ENCODE data around the gene TNS1.

The TNS1 gene

GRCh38 chr2:217980036-217980435 is 22.8 kb downstream of the TNS1 start:
- peak; percentile 70 for DNase-seq (ENCODE audit: low spot score)

GRCh38 chr2:217979151-217979811 is 23.5 kb downstream of the TNS1 start:
- no peak for DNase-seq (ENCODE audit: low spot score)

- no peak for DNase-seq (ENCODE audit: low spot score)
Measured at GRCh38 chr2:217978536-217979150, 24.2 kb downstream of the TNS1 start.

DNA sequence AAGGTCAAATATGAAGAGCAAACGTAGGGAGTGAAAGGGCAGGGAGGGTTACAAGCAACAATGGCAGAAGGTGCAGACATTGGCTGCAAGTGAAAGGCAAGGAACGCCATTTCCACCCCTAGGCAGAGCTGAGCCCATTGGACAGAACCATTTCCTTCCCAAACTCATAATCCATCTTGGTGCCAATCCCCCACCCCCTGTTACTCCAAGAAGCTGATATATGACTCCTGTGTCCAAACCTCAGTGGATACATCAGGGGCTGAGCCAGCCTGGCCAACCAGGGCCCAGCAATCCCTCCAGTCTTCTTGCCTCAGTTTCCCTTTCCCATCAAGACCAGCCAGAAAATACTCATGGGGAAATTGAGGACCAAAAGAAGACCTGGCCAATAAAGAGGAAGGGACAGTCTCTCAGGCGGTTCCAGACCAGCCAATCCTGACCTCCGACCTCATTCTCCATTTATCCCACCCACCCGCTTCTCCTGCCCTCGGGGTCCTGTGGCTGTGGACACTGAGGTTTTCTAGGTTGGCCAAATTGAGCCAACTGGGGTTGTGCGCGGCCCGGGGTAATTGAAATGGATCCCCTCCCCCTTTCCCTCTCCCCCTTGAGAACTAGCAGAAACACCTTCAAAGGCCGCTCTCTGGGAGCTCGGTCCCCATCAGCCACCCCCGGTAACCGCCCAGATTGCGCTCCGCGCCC is 24.8 kb downstream of the TNS1 start:
- no peak for DNase-seq (ENCODE audit: low spot score)

GRCh38 chr2:217976301-217976700 is 26.5 kb downstream of the TNS1 start:
- no peak for DNase-seq (ENCODE audit: low spot score)

DNA sequence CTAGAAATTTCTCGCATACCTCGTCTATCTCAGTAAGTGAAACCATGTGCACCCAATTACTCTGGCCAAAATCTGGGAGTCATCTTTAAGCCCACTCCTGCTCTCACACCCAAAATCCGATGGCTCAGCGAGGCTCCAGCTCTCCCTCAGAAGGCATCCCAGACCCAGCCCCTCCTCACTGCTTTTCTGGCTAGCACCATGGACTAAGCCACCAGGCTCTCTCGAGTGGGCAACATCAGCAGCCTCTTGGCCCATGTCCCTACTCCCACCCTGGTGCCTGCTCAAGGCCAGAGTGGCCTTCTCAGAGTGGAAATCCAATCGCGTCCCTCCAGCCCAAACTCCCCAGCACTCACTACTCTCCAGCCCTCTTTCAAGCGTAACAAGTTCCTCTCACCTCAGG is 27.2 kb downstream of the TNS1 start:
- DNase-seq (ENCODE audit: low spot score) = no peak

GRCh38 chr2:217974389-217975005 is 28.3 kb downstream of the TNS1 start:
- DNase-seq (ENCODE audit: low spot score) = no peak

- no peak for DNase-seq (ENCODE audit: low spot score)
Measured at GRCh38 chr2:217973008-217973787, 29.6 kb downstream of the TNS1 start.

GRCh38 chr2:217972490-217972889 is 30.3 kb downstream of the TNS1 start:
- DNase-seq (ENCODE audit: low spot score) = no peak

- no peak for DNase-seq (ENCODE audit: low spot score)
Measured at GRCh38 chr2:217972037-217972436, 30.8 kb downstream of the TNS1 start.

GRCh38 chr2:217971166-217971565 is 31.6 kb downstream of the TNS1 start:
- DNase-seq (ENCODE audit: low spot score) = no peak

DNA sequence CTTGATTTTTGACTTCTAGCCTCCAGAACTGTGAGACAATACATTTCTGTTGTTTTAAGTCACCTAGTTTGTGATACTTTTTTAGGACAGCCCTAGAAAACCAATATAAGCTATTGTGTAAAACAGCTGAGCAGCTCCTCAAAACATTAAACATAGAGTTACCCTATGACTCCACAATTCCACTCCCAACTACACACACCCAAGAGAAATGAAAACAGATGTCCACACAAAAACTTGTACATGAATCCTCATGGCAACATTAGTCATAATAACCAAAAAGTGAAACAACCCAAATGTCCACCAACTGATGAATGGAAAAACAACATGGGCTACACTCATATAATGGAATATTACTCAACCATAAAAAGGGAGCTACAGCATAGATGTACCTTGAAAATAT is 32.6 kb downstream of the TNS1 start:
- DNase-seq (ENCODE audit: low spot score) = no peak

- no peak for DNase-seq (ENCODE audit: low spot score)
Measured at GRCh38 chr2:217969588-217969987, 33.2 kb downstream of the TNS1 start.

- DNase-seq (ENCODE audit: low spot score) = no peak
Measured at GRCh38 chr2:217968023-217968422, 34.8 kb downstream of the TNS1 start.

GRCh38 chr2:217966423-217967070 is 36.2 kb downstream of the TNS1 start:
- DNase-seq (ENCODE audit: low spot score) = no peak

DNA sequence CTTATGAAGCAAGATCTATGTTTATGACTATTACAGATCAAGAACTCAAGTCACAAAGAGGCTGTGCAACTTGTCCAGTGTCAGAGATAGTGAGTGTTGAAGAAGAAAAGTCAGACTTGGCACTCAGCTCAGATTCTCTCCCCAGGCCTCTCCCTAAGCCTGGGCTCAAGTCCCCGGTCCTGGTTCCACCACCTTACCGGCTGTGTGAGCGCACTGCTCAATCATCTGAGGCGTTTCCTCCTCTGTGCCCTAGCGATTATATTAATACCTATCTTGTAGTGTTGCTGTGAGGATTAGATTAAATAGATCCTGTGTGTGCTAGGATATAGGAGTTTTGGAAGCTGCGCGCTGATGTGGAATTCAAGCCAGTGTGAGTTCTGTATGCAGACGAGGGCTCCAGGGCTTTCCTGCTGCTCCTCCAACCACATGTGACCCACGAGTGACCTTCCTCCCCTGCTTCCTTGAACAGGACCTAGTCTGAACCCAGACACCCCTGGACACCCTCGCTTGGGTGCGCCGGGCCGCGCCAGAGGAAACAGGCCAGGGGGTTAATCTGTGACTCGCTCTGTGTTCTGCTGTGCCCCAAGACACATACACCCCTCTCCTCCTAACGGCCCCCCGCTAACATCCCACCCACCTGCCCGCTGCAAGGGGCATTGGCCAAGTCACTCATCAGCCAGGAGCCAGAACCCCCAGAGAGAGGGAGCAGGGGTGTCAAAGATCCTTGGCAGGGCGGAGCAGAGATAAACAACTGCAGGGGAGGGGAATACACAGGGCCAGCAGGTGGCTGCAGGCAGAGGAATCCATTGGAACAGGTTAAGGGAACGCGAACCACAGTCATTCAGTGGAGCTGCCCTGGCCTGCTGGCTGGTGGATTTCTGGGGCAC is 38.3 kb downstream of the TNS1 start:
- DNase-seq (ENCODE audit: low spot score) = no peak

DNA sequence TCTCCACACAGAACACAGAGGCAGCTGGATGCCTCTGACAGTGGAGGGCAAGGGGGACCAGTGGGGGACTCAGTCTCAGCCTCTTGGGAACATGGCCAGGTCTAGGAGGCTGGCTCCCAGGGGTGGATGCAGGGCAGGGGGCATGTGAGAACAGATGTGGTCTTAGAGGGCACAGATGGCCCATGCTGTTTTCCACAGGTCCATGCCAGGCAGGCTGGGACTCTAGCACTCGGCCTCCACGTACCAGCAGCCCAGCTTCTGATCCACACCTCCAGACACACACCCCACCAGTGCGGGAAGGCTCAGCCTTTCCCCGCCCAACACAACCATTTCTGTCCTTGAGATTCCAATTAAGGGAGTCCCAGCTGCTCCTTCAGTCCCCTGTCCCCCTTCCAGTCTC is 42.4 kb downstream of the TNS1 start:
- no peak for DNase-seq (ENCODE audit: low spot score)

DNA sequence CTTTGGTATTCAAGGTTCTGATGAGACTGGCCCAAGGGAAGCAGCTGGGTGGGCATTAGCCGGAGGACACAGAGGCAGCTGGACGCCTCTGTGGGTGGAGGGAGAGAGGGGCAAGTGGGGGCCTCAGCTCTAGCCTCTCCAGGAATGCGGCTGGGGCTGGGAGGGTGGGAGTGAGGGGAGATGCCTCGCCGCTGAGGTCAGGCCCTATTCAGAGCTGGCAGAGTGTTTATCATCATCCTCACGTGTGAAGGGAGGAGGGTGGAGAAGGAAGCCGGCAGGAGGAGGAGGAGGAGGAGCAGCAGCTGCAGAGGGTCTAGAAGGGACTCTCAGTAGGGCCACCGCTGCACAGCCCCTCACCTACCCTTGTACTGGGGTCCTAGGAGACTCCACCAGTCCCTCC is 43.1 kb downstream of the TNS1 start:
- no peak for DNase-seq (ENCODE audit: low spot score)

DNA sequence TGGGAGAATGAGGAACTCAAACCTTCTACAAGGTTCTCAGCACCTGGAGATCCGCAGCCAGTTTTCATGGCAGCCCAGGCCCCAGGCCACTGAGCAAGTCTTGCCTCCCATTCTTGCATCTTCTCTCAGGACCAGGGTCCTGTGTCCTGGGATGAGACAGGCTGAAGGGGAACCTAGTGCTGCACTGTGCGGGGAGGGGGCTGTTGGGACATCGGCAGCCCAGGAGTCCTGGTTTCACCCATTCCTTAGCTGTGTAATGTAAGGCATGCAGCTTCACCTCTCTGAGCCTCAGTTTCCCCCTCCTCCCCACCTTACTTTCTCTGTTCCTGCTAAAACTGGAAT is 43.9 kb downstream of the TNS1 start:
- no peak for DNase-seq (ENCODE audit: low spot score)

DNA sequence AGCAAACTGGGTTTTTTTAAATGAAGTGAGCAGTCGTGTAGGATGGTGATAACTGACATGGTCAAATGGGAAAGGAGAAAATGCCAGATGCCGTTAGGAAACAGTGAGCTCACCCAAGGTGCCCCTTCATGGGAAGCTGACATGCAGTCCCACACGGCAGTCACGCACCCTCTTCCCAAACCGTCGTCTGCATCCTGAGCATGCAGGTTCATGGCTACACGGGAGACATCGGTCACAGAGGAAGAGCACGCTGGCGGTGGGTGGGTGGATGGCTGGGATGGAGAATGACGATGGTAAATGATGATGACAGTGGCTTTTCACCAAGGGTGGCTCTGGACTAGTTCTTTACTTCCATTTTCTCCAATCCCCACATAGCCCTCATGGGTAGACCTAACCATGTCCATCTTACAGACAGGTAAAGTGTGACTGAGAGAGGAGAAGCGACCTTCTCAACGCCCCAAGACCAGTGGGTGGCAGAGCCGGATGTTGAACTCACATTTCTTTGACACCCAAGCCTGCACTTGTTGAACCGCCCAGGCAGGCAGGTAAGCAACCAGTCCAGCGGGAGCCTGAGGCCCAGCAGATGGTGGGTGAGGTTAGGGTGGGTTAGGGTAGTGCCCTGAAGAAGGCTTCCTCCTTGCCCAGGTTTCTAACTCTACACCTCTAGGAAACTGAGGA is 44.5 kb downstream of the TNS1 start:
- DNase-seq (ENCODE audit: low spot score) = no peak

Data from AG08395 (cell line).